ENCODE results near the gene SP140L.
A peak's percentile ranks its signal among the peaks of the same experiment; 100 is the strongest.

SP140L gene

DNA sequence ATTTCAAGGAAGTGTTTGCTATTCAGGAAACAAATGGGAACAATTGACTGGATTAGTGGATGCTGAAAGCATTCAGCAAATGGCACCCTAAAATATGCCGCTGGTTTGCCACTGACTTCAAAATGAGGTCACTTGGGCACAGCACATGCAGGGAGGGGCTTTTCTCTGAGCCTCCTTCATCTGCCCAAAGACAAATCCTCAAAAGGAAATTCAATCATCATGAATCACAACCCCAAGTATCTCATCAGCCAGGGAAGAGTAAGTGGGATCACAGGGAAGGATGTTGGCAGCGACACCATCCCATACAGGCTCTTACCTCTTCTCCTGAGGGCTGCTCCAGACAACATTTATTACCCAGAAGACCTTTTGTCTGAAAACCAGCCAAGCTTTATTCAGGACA, 14.4 kb upstream of the SP140L start:
- H2AFZ ChIP-seq (ENCODE audit: low read depth, low read length), result no peak overlapping the region
- no peaks in the 10 kb centered on the region for H3K4me1 ChIP-seq (ENCODE audit: insufficient read depth, low read length)
- no peaks in the 10 kb centered on the region for H3K36me3 ChIP-seq (ENCODE audit: insufficient read depth, low read length)
- H3K27me3 ChIP-seq (ENCODE audit: insufficient read depth, low read length), result no peaks in the 10 kb centered on the region
- no peaks in the 10 kb centered on the region for H3K9me3 ChIP-seq (ENCODE audit: low read length)
- H3K4me3 ChIP-seq (ENCODE audit: low read length), result no peak overlapping the region

DNA sequence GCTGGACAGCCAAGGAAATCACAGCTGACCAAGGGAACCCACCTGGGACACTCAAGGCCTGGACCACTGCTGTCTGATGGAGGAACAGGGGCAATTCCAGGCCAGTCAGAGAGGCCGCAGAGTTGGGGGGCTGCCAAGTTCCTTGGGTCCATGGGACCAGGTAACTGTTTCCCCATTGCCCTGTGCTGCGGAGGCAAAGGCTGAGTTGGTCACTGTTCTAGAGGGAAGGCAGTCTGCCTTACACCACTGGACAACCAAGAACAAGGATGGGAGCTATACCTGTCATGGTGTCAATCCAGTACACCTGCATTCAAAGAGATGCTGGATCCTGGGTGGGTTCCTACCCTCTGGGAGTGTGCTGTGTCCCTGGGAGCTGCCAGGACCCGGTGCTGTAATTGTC, 9.6 kb upstream of the SP140L start:
- Histone ChIP-seq H2AFZ (ENCODE audit: low read depth, low read length) (no peak overlapping the region), H3K36me3 (ENCODE audit: insufficient read depth, low read length) (no peaks in the 10 kb centered on the region), H3K4me3 (ENCODE audit: low read length) (no peak overlapping the region), H3K27me3 (ENCODE audit: insufficient read depth, low read length) (no peaks in the 10 kb centered on the region), H3K9me3 (ENCODE audit: low read length) (no peaks in the 10 kb centered on the region), H3K4me1 (ENCODE audit: insufficient read depth, low read length) (no peaks in the 10 kb centered on the region)

DNA sequence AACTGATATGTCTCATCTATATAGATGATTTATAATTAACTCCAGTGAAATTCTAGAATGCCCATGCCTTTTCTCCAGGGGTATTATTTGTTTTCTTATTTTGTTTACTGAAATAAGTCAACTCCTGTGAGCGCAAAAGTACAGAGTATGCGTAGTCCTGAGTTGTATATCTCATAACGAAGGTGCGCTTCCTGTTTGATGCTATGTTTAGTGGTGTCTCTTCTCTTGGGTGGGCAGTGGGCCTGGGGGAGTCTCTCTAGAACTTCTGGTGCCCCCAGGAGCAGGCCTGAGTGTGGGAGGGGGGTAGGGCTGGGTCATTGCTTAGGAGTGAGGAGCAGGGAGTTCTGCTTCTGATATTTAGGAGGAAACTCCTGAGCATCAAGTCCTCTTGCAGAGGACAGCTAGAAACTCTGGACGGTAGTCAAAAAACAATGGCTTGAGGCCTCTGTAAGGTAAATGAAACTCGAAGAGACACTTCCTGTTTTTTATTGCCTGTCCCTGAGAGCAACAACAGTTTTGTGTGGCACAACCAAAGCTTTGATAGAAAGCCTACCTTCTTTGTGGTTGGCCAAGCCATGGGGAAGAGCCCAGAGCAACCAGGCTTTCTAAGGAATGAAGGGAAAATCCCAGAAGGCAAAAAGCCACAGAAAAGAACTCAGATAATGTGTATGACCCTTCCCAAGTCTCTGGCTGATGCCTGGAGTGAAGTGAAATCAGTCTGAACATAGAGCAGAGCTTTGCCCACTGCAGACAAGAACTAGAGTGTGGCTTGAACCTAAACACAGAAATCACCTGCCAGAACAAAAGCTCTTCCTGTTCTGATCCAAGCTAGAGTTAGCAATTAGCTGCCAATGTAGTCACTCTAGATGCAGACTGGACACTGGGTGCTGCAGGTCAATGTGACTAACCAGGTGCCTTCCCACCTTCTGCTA, 8.5 kb upstream of the SP140L start:
- Histone ChIP-seq H3K27me3 (ENCODE audit: insufficient read depth, low read length) (no peaks in the 10 kb centered on the region), H3K36me3 (ENCODE audit: insufficient read depth, low read length) (no peaks in the 10 kb centered on the region), H3K4me1 (ENCODE audit: insufficient read depth, low read length) (no peaks in the 10 kb centered on the region), H3K9me3 (ENCODE audit: low read length) (peaks cover 5% of the 10 kb centered on the region), H2AFZ (ENCODE audit: low read depth, low read length) (no peak overlapping the region), H3K4me3 (ENCODE audit: low read length) (no peak overlapping the region)

DNA sequence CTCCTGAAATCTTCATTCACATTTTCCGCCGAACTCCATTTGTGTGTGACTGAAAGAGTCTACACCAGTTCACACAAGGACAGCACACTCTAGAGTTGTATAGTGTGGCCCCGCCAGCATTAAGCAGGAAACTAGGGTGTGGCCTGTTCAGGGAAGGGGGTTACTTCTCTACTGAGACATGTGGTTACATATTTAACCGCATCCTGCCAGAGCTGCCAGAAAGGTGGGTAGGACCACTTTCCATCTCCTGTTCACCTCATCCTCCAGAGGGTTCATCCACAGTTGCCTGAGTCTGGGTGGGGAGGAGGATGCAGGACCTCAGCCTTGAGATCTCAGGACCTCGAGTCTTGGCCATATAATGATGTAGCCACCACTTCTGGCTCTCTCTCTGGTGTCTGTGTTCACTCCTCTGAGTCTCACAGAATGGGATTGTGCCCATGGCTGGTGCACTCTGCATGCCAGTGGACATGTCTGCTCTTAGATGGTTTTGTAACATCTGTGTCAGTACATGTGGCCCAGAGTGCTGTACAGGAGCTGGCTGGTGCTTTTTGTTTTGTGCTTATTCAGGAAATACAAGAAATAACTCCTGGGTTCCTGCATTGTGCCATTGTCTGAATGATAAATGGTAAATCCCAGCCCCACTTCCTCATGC, 7.7 kb upstream of the SP140L start:
- H3K36me3 ChIP-seq (ENCODE audit: insufficient read depth, low read length), result no peaks in the 10 kb centered on the region
- H3K4me1 ChIP-seq (ENCODE audit: insufficient read depth, low read length), result no peaks in the 10 kb centered on the region
- no peak overlapping the region for H3K4me3 ChIP-seq (ENCODE audit: low read length)
- no peaks in the 10 kb centered on the region for H3K27me3 ChIP-seq (ENCODE audit: insufficient read depth, low read length)
- no peak overlapping the region for H2AFZ ChIP-seq (ENCODE audit: low read depth, low read length)
- H3K9me3 ChIP-seq (ENCODE audit: low read length), result peaks cover 6% of the 10 kb centered on the region

DNA sequence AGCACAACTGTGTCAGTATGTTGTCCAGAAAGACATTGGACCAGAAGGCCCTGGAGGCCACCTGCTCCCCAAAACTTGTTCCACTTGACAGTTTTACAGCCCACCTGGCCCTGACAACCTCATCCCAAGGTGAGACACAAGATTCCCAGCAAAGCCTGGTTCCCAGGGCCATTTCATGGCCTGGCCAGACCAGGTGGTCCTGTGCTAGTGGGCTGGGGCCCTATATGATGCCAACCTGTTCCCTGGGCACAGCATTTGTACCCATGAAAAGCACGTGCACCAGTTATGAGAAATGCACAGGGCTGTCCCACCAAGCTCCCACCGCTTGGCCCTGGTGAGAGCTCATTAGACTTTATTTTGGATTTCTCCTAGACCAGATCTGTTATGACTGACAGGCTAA, 6.0 kb upstream of the SP140L start:
- Histone ChIP-seq H3K27me3 (ENCODE audit: insufficient read depth, low read length) (no peaks in the 10 kb centered on the region), H3K4me1 (ENCODE audit: insufficient read depth, low read length) (no peaks in the 10 kb centered on the region), H3K9me3 (ENCODE audit: low read length) (peaks cover 6% of the 10 kb centered on the region), H3K36me3 (ENCODE audit: insufficient read depth, low read length) (no peaks in the 10 kb centered on the region), H3K4me3 (ENCODE audit: low read length) (no peak overlapping the region), H2AFZ (ENCODE audit: low read depth, low read length) (no peak overlapping the region)

DNA sequence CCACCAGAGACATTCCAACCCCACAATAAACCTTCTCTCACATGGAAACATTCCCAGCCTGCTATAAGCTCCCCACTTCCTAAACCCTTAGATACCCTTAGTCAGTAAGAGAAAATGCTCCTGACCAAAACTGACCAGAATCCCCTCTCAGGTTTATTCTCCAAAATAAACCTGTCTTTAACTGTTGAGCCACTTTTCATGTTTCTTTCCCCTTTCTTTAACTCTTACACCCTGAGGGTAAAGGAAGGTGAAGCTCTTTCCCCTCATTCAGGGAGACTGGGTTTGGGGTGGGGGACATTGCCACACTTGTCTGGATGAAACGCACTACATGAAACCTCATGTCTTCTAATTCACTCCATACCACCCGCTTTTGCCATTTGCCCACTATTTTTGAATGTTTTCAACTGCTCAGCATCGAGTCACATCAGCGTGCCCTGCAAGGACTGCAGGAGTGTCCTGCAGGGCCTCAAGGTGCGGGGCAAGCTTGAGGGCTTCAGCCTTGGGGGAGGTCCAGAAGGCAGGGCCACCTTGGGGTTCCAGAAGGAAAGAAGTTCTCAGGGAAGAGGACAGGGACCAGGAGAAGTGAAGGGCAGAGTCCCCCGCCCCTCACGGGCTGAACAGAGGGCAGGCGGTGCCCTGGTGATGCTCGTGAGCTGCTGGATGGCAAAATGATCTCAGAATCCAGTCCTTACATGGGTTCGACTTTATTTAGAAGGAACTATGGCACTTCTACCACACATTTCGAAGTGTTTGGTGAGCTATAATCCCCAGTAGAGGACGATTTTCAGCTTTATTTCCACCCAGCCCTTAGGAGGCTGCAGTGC, 4.2 kb upstream of the SP140L start:
- H3K4me3 ChIP-seq (ENCODE audit: low read length), result no peak overlapping the region
- no peaks in the 10 kb centered on the region for H3K36me3 ChIP-seq (ENCODE audit: insufficient read depth, low read length)
- H3K4me1 ChIP-seq (ENCODE audit: insufficient read depth, low read length), result peaks cover 3% of the 10 kb centered on the region
- no peak overlapping the region for H2AFZ ChIP-seq (ENCODE audit: low read depth, low read length)
- H3K27me3 ChIP-seq (ENCODE audit: insufficient read depth, low read length), result no peaks in the 10 kb centered on the region
- peaks cover 6% of the 10 kb centered on the region for H3K9me3 ChIP-seq (ENCODE audit: low read length)

DNA sequence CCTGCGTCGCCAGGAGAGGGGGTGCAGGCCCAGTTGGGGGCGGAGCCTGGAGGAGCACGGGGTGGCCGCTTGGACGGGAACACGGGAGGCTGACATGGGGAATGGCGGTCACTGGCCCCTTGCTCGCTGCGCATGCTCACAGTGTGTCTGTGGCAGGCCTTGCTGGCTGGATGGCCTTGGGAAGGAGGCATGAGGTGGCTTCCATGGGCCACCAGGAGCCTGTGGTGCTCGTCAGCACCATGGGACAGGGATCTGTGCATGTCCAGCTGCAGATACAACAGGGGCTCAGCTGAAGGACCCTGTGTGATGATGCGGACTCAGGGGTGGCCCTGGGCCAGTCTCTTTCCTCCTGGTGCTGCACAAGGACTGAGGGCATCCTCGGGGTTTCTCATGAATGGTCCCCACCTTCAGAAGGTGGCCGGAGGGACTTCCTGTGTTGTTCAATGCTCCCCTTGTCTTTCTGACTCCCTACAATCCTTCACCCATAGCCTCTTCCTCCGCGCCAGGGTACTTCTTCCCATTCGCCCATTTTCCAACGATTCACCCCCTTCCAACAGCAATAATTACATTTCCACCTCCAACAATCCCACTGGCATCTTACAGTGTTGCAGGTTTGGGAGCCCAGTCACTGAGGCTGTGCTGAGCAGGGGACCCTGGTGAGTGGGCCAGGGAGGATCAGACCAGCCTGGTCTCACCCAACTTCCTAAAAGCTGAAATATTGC, 3.4 kb upstream of the SP140L start:
- Histone ChIP-seq H3K4me3 (ENCODE audit: low read length) (no peak overlapping the region), H2AFZ (ENCODE audit: low read depth, low read length) (no peak overlapping the region), H3K36me3 (ENCODE audit: insufficient read depth, low read length) (no peaks in the 10 kb centered on the region), H3K9me3 (ENCODE audit: low read length) (peaks cover 6% of the 10 kb centered on the region), H3K27me3 (ENCODE audit: insufficient read depth, low read length) (no peaks in the 10 kb centered on the region), H3K4me1 (ENCODE audit: insufficient read depth, low read length) (peaks cover 3% of the 10 kb centered on the region)

DNA sequence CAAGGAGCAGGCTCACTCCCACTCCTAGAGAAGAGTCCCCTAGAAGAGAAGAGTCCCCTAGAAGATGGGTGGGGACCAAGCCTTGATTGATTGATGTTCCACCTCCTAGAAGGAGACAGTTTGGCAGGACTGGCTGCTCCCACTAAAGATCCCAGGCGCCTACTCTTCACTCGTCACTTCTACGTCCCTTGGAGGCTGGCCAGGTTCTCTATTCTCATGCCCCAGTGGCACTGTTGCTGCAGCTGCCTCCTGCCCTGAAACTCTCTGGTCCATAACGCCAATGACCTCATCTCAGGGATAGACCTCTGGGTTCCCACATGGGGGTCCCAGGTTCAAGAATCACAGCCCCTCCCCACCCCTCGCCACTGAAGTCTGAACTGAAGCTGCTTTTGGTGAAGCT, 2.5 kb upstream of the SP140L start:
- Histone ChIP-seq H3K4me3 (ENCODE audit: low read length) (no peak overlapping the region), H3K36me3 (ENCODE audit: insufficient read depth, low read length) (no peaks in the 10 kb centered on the region), H3K4me1 (ENCODE audit: insufficient read depth, low read length) (peaks cover 3% of the 10 kb centered on the region), H3K27me3 (ENCODE audit: insufficient read depth, low read length) (no peaks in the 10 kb centered on the region), H2AFZ (ENCODE audit: low read depth, low read length) (no peak overlapping the region), H3K9me3 (ENCODE audit: low read length) (peaks cover 6% of the 10 kb centered on the region)

DNA sequence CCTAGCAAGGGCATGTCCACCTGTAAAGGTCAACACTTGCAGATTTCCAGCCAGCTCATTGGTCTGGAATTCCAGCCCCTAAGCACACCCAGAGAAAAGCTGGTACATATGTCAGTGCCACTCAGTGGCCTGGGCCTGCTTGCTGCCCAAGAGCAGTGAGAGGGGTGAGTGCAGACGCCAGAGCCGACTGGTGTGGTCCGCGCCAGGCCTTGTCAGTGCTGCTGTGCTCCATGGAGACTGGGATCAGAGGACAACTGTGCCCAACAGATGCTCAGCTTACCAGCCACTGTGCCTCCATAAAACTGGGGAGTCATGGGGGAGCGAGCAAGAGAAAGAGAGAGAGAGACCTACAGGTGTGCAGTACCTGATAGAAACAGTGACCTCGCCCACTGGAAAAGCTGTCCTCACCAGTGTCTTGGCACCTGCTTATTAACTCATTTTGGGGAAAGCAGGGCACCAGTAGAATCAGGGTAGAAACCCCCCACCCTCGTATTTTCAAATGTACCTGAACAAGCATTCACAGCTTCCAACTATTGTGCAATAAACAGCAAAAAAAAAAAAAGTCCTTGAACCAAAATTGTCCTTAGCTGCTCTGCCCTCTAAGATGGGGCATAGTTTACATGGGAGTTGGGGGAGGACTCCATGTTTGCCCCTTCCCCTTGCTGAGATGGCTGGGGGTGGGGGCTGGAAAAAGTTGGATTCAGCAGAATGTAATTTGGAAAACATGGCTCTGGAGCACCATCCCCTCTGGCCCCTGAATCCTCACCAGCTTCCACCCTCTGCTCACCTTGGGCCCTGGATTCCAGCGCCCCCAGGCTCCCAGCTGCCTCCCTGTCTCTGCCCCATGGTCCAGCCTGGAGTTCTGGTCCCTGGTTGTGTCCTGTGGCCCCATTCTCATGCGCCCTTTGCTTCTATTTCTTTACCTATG, 1.4 kb upstream of the SP140L start:
- no peak overlapping the region for H3K4me3 ChIP-seq (ENCODE audit: low read length)
- H2AFZ ChIP-seq (ENCODE audit: low read depth, low read length), result peak overlapping the region; percentile 4
- H3K27me3 ChIP-seq (ENCODE audit: insufficient read depth, low read length), result no peaks in the 10 kb centered on the region
- no peaks in the 10 kb centered on the region for H3K36me3 ChIP-seq (ENCODE audit: insufficient read depth, low read length)
- peaks cover 6% of the 10 kb centered on the region for H3K9me3 ChIP-seq (ENCODE audit: low read length)
- H3K4me1 ChIP-seq (ENCODE audit: insufficient read depth, low read length), result peaks cover 3% of the 10 kb centered on the region

DNA sequence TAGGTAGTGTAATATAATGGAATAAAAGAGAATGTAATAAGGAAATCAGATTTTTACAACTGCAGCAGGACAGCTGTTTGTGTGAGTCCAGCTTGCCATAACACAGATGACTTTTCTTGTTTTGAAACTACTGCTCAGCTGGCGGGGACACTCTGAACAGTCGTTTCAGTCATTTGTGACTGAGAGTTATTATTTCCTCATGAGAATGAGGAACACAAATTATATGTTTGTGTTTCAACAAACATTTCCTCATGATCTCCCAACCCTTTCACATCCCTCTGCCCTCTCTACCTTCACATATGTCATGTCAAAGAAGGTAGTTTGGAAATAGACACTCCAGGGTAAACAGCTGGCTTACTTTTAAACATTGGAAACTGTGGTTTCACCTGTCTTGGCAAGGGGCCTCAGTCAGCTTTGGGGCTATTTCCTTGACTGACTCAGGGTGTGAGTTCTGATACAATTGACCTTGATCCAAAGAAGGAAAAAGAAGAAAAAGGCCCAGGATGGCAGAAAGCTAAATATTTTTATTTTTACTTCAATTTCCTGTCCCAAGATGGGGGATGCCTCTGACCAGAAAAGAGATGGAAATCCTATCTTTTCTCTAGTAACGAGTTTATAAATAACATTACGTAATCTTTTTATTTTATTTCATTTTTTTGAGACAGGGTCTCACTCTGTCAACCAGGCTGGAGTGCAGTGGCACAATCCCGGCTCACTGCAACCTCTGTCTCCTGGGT, 593 bp downstream of the SP140L start:
- Histone ChIP-seq H3K9me3 (ENCODE audit: low read length) (peaks cover 6% of the 10 kb centered on the region), H2AFZ (ENCODE audit: low read depth, low read length) (peak overlapping the region; percentile 78), H3K36me3 (ENCODE audit: insufficient read depth, low read length) (no peaks in the 10 kb centered on the region), H3K27me3 (ENCODE audit: insufficient read depth, low read length) (no peaks in the 10 kb centered on the region), H3K4me1 (ENCODE audit: insufficient read depth, low read length) (peaks cover 3% of the 10 kb centered on the region), H3K4me3 (ENCODE audit: low read length) (peak overlapping the region; percentile 39)

DNA sequence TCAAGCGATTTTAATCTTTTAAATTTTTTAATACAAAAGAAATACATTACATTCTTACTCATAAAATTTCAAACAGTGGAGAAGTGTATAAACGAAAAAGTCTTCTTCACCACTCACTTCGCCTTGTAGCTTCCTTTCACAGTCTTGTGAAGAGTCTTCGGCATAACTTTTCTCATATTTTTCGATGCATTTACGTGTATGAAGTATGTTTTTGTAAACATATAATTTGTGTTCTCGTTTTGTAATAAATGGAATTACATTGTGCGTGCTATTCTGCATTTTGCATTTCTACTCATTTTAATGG, 1.1 kb downstream of the SP140L start:
- no peaks in the 10 kb centered on the region for H3K36me3 ChIP-seq (ENCODE audit: insufficient read depth, low read length)
- H3K4me3 ChIP-seq (ENCODE audit: low read length), result no peak overlapping the region
- H3K9me3 ChIP-seq (ENCODE audit: low read length), result peaks cover 3% of the 10 kb centered on the region
- no peak overlapping the region for H2AFZ ChIP-seq (ENCODE audit: low read depth, low read length)
- no peaks in the 10 kb centered on the region for H3K27me3 ChIP-seq (ENCODE audit: insufficient read depth, low read length)
- peaks cover 3% of the 10 kb centered on the region for H3K4me1 ChIP-seq (ENCODE audit: insufficient read depth, low read length)
